Measurements from ENCODE around the gene UNC13D. TPM values are rescaled to one million over a fixed set of nuclear protein-coding genes. Genes with fewer than 3 reads are reported as not detected.

UNC13D gene
- total and polyA plus RNA-seq, 11 donors: 2.1 to 28.5 (median 5.8) TPM

GRCh38 chr17:75875940-75876189 is 31.7 kb upstream of the UNC13D start:
- intact Hi-C loops (cut with DNase I): loop anchor here in 5 of 10 donors (1.0 to 10.0 kb wide), 4 partner anchors 21 to 101 kb away; partner anchors contain the start of gene WBP2 (in 1 of the 5)
- ATAC-seq (peak in 2 of 4 donors; percentile 8 to 12), DNase-seq (peak in 1 of 5 donors; percentile 58)
- H3K9me3 ChIP-seq: no peaks in the 10 kb centered on the region
- peaks cover 0 to 27% (median 22%) of the 10 kb centered on the region in 9 donors for H3K36me3 ChIP-seq
- WGBS, 4 donors: 42 to 67% (median 56%) methylated on average over 3 to 5 of the region's 5 CpGs
- peak overlapping the region in 10 of 12 donors; percentile 64 to 96 (median 78) for H3K4me3 ChIP-seq
- TF ChIP-seq POLR2A (IDR thresholded peaks at IDR 0.05): no peak
- TF ChIP-seq, protein P1, sequence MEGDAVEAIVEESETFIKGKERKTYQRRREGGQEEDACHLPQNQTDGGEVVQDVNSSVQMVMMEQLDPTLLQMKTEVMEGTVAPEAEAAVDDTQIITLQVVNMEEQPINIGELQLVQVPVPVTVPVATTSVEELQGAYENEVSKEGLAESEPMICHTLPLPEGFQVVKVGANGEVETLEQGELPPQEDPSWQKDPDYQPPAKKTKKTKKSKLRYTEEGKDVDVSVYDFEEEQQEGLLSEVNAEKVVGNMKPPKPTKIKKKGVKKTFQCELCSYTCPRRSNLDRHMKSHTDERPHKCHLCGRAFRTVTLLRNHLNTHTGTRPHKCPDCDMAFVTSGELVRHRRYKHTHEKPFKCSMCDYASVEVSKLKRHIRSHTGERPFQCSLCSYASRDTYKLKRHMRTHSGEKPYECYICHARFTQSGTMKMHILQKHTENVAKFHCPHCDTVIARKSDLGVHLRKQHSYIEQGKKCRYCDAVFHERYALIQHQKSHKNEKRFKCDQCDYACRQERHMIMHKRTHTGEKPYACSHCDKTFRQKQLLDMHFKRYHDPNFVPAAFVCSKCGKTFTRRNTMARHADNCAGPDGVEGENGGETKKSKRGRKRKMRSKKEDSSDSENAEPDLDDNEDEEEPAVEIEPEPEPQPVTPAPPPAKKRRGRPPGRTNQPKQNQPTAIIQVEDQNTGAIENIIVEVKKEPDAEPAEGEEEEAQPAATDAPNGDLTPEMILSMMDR (IDR thresholded peaks at IDR 0.05): no peak
- peak overlapping the region; percentile 91 to 99 (median 96) for H3K27ac ChIP-seq
- peaks cover 17 to 71% (median 51%) of the 10 kb centered on the region in 12 donors for H3K4me1 ChIP-seq
- H3K27me3 ChIP-seq: no peaks in the 10 kb centered on the region

GRCh38 chr17:75875182-75875939 is 31.2 kb upstream of the UNC13D start:
- intact Hi-C loops (cut with DNase I): loop anchor here in 2 of 10 donors (10.0 kb wide), 1 partner anchor 101 kb away; a partner anchor contains a TSS
- H3K9me3 ChIP-seq: no peaks in the 10 kb centered on the region
- H3K36me3 ChIP-seq: peaks cover 0 to 27% (median 22%) of the 10 kb centered on the region in 9 donors
- peak overlapping the region; percentile 91 to 99 (median 96) for H3K27ac ChIP-seq
- H3K4me1 ChIP-seq: peaks cover 17 to 75% (median 52%) of the 10 kb centered on the region in 12 donors
- no peak for TF ChIP-seq POLR2A (IDR thresholded peaks at IDR 0.05)
- TF ChIP-seq, protein P1 (IDR thresholded peaks at IDR 0.05): no peak
- no peak for ATAC-seq
- WGBS, 4 donors: 40 to 74% (median 67%) methylated on average over 4 to 18 of the region's 18 CpGs
- peak overlapping the region in 8 of 12 donors; percentile 64 to 96 (median 77) for H3K4me3 ChIP-seq
- peak in 3 of 5 donors; percentile 47 to 64 (median 62) for DNase-seq
- no peaks in the 10 kb centered on the region for H3K27me3 ChIP-seq

- peaks cover 17 to 83% (median 56%) of the 10 kb centered on the region in 12 donors for H3K4me1 ChIP-seq
- WGBS, 4 donors: 91 to 96% (median 93%) methylated on average over 24 to 38 of the region's 38 CpGs
- no peaks in the 10 kb centered on the region for H3K9me3 ChIP-seq
- ATAC-seq (no peak), DNase-seq (peak in 1 of 5 donors; percentile 66)
- H3K27me3 ChIP-seq: no peaks in the 10 kb centered on the region
- intact Hi-C loops (cut with DNase I): loop anchor here in 2 of 10 donors (10.0 kb wide), 1 partner anchor 100 kb away; a partner anchor contains a TSS
- H3K4me3 ChIP-seq: no peak overlapping the region
- TF ChIP-seq, protein P1 (IDR thresholded peaks at IDR 0.05): no peak
- no peak for TF ChIP-seq POLR2A (IDR thresholded peaks at IDR 0.05)
- H3K36me3 ChIP-seq: peaks cover 0 to 27% (median 22%) of the 10 kb centered on the region in 9 donors
- H3K27ac ChIP-seq: peak overlapping the region in 11 of 12 donors; percentile 90 to 99 (median 96)
These were observed 30.3 kb upstream of the UNC13D start for GRCh38 chr17:75874323-75875181.

All from heart left ventricle (tissue), 16 donors.